HG03095 (cell line): ENCODE results near the gene TLE3.

Experiments used
- ATAC-seq: cut with Tn5 transposase; IDR thresholded peaks from one replicate; pipeline ENCODE4 v1.9.1; 2021; ENCODE audit warnings: moderate library complexity; ENCODE audit not compliant: unreplicated experiment

TLE3 gene

GRCh38 chr15:70063980-70064379 lies 33.7 kb downstream of the TLE3 start:
- ATAC-seq = no peak

GRCh38 chr15:70063261-70063925 lies 34.3 kb downstream of the TLE3 start:
- ATAC-seq = no peak

- no peak for ATAC-seq
These were observed 35.3 kb downstream of the TLE3 start for GRCh38 chr15:70062321-70062956.

- no peak for ATAC-seq
These were observed 35.9 kb downstream of the TLE3 start for GRCh38 chr15:70061696-70062270.

GRCh38 chr15:70060993-70061305 lies 36.8 kb downstream of the TLE3 start:
- no peak for ATAC-seq

- no peak for ATAC-seq
These were observed 37.3 kb downstream of the TLE3 start for GRCh38 chr15:70060214-70060992.

- no peak for ATAC-seq
These were observed 38.1 kb downstream of the TLE3 start for GRCh38 chr15:70059476-70060213.

- no peak for ATAC-seq
These were observed 38.9 kb downstream of the TLE3 start for GRCh38 chr15:70058642-70059360.

GRCh38 chr15:70057931-70058641 lies 39.6 kb downstream of the TLE3 start:
- no peak for ATAC-seq

GRCh38 chr15:70056091-70056680 lies 41.5 kb downstream of the TLE3 start:
- no peak for ATAC-seq

GRCh38 chr15:70055601-70056051 lies 42.1 kb downstream of the TLE3 start:
- no peak for ATAC-seq

- ATAC-seq = no peak
These were observed 42.8 kb downstream of the TLE3 start for GRCh38 chr15:70054884-70055387.

GRCh38 chr15:70054366-70054765 lies 43.4 kb downstream of the TLE3 start:
- no peak for ATAC-seq

GRCh38 chr15:70053716-70054229 lies 43.9 kb downstream of the TLE3 start:
- no peak for ATAC-seq

GRCh38 chr15:70053001-70053715 lies 44.6 kb downstream of the TLE3 start:
- ATAC-seq = no peak

- ATAC-seq = no peak
These were observed 45.6 kb downstream of the TLE3 start for GRCh38 chr15:70051948-70052633.

GRCh38 chr15:70050970-70051369 lies 46.7 kb downstream of the TLE3 start:
- no peak for ATAC-seq

GRCh38 chr15:70050441-70050840 lies 47.3 kb downstream of the TLE3 start:
- ATAC-seq = no peak
